HG03469 (cell line): ENCODE measurements around the gene BID.

Source experiments
- ATAC-seq: cut with Tn5 transposase; IDR thresholded peaks from one replicate; pipeline ENCODE4 v1.9.1; 2021; ENCODE audit warnings: mild to moderate bottlenecking, moderate library complexity, moderate number of reproducible peaks; ENCODE audit not compliant: unreplicated experiment

The BID gene

DNA sequence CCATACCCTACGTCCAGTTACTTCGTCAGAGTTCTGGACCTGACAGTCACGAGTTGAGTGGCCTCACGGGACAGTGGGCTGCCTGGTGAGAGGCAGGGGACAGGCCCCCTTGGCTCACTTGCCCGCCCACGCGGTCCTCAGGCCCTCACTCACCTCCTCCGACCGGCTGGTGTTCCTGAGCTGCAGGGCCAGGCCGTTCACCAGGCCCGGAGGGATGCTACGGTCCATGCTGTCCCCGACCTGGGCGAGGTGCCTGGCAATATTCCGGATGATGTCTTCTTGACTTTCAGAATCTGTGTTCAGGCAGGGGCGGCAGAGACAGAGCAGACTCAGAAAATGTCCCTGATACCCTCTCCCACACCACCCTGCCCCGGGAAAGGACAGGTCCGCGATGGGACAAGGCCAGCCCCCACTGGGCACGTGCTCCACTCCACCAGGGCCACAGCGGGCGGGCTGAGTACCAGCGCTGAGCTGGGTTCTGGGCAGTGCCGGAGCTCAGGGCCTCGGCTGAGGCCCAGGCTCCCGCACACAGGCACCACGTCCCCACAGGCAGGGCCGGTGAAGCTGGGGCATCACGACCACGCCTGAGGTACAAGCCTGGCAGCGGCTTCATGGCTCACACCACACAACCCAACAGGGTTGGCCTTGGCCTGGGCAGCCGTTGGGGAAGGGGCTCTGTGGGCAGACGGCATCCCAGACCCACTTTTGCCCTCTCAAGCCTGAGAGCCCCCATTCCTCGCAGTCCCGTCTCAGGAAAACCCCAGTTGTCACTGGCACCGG is 34.9 kb downstream of the BID start:
- ATAC-seq, result no peak

DNA sequence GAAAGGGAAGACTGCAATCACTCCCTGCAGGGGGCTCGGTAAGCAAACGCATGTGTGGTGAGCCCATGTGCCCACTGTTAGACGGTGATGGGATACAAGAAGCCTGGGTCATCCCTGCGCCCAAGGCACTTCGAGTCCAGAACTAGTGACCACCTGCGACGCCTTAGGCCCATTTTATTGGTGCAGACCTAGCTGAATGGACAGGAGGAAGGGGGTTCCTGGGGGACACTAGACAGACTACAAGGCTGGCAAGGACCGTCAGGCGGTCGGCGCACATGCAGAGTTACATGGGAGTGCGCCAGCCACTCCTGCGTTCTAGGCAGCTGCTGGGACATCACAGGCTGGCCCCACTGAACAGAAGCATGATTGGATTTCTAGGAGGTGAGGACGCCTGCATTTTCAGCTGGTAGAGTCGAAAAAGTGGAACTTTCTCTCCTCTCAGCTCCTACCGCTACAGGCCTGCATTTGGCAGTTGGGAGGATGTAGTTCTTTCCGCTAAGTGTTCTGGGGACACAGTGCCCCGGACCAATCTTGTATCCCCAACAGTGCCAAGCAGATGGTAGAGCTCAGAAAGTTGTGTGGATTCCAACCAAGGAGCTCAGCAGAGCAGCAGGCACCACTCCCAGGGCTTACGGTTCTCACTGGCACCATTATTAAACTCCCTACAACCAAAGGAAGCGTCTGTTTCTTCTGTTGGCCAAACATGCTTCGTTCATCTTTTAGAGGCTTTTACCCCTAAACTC is 35.7 kb downstream of the BID start:
- ATAC-seq, result no peak

DNA sequence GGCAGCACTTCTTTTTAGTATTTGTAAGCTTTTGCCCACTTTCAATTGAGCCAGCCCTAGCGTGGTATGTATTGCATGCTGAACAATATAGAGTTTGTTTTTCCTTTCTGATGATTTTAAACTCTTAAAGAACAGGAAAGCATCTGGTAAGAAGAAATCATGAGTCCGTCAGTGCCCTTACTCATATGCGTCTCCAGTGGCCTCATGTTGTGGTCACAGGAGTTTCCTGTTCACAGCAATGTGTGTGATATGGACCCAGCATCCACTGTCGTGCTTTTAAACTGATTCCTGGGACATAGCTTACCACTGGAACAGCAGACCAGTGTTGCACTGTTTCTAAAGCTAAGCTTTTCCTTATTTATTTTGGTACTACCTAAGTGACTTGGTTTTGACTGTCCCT is 40.1 kb downstream of the BID start:
- ATAC-seq, result no peak

DNA sequence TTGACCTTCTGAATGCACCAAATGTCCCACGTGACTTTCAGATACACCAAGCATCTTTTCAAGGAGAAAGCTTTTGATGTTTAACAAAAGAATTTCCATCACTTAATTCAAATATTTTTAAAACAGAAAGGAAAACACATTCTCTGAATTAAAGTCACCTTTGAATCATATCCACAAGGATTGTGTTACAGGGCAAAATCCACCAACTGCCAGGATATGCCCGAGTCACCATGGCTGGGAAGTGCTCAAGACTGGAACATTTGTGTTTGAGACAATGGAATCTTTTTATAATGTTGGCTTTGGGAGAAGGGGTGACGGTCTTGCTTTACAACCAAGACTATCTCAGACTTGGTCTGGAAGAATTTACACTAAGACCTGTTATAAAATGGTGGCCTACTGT is 40.8 kb downstream of the BID start:
- ATAC-seq, result no peak

DNA sequence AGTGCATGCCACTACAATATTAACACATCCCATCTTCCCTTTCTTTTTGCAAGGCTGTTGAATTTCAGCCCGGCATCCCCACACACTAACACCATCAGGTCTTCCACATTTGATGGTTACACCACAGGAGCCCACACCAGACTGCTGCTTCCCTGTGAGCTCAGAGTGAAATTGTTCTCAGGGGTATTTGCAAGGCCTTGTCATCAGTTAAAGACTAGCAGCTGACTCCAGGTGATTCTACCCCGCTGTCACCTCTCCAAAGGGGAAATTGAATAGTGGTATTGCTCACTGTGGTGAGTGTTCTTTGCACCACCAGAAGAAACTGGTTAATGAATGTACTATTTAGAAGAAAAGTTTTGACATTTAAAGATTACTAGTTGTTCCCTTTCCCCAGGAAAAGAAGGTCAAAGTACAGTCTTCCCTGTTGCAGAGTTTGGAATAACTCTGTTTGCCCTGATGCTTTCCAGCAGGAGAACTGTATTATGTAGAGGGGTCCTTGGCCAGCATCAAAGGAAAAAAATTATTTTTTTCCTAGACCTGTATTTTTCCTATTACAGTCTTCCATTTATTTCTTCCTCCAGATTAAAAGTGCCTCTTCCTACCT is 41.9 kb downstream of the BID start:
- ATAC-seq, result no peak

DNA sequence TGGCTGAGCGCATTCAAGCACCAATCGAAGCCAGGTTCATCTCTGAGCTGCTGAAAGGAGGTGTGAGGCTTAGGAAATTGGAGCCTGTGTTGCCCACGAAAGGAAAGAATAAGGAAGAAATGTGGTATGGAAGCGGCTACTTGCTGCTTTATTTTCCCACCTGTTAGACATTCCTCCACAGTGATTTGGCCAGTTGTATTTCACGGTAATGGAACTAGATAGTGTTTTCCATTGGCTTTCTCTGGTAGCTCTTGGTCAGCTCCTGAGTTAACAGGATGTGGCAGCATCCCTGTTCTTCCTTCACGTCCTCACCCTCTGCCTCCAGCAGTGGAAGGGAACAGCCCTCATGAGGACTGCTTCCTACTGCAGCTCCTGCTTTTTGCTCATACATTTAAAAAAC is 44.7 kb downstream of the BID start:
- ATAC-seq, result no peak

DNA sequence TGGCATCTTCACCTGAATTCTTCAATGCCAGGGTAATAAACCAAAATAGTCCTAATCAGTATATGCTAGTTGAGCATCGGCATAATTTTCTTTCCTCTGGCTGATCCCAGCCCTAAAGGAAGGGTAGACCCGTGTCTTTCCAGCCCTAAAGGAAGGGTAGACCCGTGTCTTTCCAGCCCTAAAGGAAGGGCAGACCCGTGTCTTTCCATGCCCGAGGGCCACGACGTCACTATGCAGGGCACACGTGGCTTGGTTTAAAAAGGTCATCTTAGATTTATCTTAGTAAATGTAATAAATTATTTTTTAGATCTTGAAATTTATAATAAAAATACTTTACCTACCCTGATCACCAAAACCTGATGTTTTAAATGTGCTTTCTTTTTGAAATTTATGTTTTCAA is 45.5 kb downstream of the BID start:
- ATAC-seq, result no peak

DNA sequence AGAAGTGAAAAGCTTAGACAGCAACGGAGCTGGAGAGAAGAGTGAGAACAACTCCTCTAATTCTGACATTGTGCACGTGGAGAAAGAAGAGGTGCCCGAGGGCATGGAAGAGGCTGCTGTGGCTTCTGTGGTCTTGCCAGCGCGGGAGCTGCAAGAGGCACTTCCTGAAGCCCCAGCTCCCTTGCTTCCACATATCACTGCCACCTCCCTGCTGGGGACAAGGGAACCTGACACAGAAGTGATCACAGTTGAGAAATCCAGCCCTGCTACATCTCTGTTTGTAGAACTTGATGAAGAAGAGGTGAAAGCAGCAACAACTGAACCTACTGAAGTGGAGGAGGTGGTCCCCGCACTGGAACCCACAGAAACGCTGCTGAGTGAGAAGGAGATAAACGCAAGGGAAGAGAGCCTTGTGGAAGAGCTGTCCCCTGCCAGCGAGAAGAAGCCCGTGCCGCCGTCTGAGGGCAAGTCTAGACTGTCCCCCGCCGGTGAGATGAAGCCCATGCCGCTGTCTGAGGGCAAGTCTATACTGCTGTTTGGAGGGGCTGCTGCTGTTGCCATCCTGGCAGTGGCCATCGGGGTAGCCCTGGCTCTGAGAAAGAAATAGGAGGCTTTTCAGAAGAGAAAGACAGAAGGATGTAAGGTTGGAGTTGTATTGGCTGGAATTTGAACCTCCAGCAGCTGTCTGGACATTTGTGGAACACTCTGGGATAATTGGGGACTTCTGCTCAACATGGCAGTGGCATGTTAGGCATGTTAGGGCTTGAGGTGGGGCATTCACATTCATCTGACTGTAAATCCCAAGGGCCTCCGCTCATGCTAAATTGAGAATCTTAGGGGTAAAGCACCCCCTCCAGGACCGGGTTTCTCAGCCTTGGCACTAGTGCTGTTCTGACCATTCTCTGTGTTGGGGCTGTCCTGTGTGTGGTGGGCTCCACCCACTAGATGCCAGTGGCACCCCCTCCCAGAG is 47.1 kb downstream of the BID start:
- ATAC-seq, result no peak

DNA sequence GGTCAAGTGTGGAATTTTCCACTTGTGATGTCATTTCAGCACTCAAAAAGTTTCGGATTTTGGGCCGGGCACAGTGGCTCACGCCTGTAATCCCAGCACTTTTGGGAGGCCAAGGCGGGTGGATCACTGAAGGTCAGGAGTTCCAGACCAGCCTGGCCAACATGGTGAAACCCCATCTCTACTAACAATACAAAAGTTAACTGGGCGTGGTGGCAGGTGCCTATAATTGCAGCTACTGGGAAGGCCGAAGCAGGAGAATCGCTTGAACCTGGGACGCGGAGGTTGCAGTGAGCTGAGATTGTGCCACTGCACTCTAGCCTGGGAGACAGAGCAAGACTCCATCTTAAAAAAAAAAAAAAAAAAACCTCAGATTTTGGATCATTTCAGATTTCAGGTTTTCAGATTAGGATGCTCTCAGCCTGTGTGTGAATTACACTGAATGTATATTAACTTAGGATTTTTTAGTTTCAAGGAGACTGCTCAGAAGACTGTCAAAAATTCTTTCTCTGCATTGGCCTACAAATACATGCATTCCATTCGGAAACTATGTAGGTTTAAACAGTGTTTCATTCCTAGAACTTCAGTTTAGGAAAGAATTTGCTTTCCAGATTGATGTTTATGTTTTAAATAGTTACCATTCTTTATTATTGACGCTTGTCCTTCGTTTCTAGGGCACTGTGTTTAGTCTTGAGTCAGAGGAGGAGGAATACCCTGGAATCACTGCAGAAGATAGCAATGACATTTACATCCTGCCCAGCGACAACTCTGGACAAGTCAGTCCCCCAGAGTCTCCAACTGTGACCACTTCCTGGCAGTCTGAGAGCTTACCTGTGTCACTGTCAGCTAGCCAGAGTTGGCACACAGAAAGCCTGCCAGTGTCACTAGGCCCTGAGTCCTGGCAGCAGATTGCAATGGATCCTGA is 48.0 kb downstream of the BID start:
- ATAC-seq, result no peak

DNA sequence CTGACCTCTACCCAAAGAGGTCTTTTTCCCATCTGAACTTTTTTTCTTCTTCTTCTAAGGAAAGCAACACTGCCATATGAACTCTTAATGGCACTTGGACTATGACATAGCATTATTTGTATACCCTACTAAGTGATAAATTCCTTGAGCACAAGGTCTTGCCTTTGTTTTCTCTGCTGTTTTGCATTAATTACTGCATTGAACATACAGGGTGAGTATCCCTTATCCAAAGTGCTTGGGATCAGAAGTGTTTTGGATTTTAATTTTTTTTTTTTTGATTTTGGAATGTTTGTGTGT is 48.8 kb downstream of the BID start:
- ATAC-seq, result no peak

DNA sequence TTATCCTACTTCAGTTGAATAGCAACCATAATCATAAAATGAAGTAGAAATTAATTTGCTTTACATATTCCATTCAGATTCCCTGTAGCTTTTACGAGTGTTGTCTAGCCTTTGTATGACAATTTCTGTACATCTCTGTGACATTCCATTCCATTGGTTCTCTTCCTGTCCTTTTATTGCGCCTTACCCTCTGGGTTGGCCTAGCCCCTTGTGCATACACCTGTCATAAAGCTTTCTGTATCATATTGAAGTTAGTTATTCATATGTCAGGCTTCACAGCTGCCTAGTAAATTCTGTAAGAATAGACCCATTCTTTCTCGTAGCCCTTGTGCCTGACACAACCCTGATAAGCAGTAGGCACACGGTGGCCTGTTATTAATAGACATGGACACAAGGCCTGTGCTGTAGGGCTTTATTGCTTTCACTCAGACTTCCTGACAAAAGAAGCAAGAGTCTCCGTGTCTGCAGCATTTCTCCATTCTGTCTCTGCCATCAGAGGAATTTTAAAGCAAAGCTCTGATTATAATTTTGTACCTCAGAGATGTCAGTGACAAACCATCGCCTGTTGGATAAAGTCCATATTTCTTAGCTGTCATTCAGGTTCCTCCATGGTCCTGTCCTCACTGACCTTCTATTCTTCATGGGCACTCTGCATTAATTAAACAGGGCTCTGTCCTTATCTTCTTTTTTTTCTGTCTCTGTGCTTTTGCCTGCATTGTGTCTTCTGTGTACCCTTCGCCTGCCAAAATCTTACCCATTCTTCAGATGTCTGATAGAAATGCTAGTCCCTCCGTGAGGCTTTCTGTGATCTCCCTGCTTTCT is 49.4 kb downstream of the BID start:
- no peak for ATAC-seq

DNA sequence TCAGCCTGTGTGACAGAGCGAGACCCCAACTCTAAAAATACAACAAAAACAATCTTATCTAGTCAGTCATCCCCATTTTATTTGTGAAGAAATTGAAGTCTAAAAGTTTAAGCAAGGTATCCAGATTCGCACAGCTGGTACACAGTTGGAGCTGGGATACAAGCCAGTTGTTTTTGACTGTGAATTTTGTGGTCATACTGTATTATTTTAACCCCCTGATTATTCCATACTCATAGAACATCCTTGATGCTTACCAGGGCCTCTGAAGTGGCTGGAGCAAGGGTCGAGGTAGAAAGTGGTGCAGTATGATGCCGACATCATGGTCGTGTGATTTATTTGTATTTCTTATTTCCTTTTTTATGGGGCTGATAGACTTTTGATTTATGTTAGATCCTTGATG is 50.0 kb downstream of the BID start:
- ATAC-seq, result no peak

DNA sequence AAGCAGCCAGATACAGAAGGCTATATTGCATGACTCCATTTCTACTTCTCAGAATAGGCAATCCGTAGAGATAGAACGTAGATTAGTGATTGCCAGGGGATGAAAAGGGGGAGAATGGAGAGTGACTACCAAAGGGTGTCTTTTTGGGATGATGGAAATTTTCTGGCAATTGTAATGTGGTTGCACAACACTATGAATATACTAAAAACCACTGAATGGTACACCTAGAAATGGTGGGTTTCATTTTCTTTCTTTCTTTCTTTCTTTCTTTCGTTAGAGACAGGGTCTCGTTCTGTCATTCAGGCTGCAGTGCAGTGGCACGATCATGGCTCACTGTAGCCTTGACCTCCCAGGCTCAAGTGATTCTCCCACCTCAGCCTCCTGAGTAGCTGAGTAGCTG is 54.4 kb downstream of the BID start:
- no peak for ATAC-seq

DNA sequence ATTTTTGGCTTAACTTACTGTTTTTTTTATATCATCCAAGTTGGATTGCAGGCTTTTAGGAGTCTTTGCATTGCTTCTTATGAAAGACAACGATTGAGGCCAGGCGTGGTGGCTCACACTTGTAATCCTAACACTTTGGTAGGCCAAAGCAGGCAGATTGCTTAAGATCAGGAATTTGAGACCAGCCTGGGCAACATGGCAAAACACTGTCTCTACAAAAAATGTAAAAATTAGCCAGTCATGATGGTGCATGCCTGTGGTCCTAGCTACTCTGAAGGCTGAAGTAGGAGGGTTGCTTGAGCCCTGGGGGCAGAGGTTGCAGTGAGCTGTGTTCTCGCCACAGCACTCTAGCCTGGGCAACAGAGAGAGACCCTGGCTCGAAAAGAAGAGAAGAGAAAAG is 56.6 kb downstream of the BID start:
- ATAC-seq, result no peak

DNA sequence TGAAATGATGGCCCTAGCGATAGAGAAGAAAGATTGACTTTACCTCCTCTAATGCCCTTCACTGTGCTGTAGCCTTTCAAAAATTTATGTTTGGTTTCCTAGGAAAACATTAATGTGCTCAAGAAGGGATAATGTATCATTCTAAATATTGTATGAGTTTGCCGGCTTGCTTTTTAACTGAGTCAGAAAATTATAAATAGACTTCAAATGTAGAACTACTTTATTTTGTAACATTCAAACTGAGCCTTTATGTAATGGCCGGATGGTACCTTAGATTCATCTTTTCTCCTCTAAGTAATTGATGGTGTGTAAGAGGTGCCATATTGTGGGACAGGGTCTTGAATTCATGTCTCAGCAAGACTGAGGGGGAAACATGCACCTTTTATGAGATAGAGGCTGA is 57.7 kb downstream of the BID start:
- ATAC-seq, result no peak

DNA sequence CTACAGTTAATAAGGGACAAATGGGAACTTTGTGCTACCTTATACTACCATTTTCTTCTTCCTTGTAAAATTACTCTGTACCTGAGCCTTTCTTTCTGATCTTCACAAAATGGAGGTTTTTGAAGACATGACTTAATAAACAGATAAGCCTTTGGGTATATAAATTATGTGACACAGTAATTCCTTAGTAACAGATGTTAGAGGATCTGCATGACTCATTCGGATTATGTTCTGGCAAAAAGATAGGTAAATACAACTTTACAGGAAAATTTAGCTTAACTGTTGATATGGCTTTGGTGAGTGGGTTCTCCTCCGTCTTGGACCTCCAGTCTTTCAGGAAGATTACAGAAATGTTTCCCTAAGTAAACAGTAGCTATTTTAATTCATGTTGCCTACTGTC is 61.8 kb downstream of the BID start:
- no peak for ATAC-seq

DNA sequence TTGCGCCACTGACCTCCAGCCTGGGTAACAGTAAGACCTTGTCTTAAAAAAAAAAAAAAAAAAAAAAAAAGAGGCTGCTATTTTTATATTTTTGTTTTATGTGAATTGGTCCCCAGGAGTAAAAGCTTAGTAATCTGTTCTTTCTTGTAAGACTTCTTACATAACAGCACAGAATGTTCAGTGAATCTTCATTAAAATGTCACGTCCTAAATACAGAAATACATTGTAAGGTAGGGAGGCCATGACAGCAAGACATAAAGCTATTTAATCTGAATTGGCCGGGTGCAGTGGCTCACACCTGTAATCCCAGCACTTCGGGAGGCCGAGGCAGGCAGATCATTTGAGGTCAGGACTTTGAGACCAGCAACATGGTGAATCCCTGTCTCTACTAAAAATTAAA is 64.2 kb downstream of the BID start:
- ATAC-seq, result no peak

DNA sequence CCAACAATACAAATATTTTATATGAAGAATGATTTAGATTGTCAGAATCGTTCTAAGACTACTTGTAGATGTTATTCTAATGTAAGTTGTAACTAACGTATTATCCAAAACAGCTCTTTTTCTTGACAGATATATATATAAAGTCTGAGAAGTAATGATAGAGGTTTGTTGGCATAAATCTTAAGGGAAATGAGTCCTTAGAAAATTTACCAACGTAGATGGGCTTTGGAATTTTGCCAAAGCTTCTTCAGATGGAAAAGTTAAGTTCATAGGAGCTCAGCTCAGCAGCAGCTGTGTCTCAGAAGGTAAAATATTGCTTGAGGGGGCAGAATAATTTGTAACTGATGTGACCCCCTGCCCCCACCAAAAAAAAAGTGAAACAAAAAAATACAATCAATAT is 66.7 kb downstream of the BID start:
- no peak for ATAC-seq

DNA sequence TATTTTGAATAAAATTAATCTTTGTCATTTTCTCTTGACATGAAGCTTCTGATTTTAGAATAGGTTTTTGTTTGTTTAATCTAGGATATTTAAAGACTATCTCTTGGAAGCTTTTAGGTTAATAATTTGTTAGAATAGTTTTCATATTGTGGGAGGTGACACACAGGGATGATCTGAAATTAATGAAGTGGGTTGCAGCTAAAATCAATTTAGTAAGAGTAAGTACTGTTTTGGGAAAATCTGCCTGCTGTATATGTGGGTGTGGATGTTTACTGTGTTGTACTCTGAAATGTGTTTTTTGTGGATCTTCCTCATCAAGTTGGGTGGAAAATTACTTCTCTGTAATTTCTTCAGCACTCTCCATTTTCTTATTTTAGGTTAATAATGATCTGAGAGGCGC is 67.3 kb downstream of the BID start:
- ATAC-seq, result no peak
